HG03457 (cell line): ENCODE data around the gene CEP112.
"Not testable (repeated sequence)": the region's sequence is repeated elsewhere in the genome, so short reads cannot be mapped to it uniquely, and the experiment has no call there.

Experiments used
- ATAC-seq: cut with Tn5 transposase; IDR thresholded peaks from one replicate; pipeline ENCODE4 v1.9.1; 2021; ENCODE audit warnings: moderate number of reproducible peaks; ENCODE audit not compliant: unreplicated experiment

CEP112 gene

DNA sequence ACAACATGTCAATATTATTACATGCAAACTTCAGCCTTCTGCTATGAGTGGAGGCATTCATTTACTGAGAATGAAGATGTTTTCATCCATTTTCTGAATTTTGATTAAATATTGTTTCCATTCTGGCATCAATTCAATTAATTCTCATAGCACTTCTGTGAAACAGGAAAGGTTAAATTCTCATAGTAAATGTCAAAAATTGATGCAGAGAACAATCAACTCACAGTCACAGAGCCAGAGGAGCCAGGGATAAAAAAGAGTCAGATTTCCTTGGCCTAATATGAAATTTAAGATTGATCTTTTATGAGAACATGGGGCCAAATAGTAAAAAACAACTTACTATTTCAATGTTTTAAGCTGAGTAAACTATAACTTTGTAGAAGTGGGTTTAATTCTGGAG, 446.7 kb downstream of the CEP112 start:
- ATAC-seq: no peak

DNA sequence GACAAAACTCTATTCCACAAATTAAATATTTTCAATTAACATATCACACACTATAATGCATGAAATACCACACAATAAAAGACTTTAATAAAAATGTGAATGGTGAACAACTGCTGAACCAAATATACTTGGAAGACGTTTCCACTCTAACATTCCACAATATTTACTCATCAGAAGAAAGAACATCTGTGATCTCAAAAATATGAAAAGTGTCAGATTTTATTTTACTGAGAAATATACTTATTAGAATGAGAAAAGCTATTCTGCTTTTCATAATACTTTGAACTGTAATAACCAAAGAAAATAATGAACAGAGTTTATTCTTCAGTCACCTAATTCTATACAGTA, 448.7 kb downstream of the CEP112 start:
- no peak for ATAC-seq

DNA sequence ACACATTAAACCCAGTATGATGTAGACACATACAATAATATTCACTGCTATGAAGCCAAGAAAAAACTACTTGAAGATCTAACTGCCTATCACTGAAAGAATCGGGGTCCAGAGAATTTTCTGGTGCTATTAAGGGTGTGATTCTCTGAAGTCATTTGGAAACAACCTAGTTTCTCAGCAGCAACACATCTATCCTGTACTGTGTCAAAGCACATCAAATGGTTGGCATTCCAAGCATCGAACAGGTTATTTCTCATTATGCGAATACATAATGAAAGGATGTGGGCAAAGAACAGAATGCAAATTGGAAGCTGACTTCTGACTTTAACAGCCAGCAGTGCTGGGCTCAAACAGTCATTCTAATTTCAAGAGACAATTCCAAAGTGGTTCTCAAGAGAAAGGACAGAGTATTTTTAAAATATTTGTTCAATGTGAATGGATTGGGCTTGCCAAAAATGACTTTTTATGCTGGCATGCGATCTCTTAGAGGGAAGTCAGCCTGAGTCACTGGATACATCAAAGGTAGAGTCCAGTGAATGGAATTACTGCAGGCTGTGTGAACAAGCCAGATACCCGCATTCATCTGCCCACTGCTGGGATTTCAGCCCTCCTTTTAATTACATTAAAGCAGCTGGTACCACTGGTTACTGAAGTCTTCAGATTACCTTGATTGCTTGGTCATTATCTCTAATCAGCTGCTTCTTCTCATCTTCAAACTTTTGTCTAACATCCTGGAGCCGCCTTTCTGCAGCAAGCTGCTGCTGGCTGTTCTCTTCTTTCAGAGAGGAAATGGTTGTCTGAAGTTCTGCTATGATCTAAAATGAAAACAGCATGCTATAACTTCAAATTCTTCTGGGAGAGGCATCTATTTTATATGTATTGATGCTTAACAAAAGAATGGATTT, 449.3 kb downstream of the CEP112 start:
- no peak for ATAC-seq

DNA sequence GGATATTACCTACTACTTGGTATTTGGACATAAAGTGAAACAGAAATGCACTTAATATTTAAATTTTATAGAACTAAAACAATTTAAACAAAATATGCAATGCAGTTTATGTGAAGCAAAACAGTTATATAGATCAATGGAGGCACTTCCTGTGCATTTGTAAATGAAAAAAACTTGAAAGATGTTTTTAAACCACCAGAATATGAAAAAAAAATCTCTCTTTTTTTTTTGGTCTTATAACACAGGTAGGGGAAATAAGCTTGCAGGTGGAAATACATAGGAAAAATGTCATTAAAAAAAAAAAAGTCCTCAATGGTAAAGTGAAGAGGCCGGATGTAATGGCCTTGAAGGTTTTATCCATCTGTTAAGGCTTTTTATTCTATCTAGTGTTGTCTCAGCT, 450.2 kb downstream of the CEP112 start:
- no peak for ATAC-seq

DNA sequence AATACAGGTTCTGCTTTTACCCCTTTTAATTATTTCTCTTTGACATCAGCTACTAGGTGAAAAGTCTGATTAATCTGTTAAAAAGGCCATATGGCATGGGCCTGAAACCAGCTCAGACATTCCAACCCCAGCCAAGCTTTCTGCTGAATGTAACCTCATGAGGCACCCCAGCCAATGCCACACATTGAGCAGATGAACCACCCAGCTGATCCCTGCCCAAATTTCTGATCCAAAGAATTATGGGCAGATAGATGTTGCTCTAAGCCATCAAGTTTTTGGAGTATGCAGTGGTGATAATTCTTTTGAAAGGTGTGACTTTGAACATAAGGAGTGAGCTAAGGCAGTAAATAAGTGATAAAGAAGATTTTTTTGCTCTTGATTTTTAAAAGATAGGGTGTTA, 452.9 kb downstream of the CEP112 start:
- ATAC-seq: no peak

DNA sequence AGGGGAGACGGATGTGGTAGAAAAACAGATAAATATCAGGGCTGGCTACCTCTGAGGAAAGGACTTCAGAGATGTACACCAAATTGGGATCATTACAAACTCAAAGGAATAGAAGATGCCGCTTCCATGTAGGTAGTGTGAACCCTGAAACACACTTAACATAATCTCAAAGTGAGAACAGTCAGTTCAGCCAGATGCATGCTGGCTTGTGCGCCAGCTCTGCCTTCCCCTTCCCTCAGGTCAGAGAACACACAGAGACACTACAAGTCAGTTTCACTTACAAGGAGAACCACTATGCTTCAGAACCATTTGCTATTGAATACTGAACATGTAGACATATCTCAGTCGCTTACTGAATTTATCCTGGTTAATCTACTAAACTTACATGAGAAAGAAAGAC, 454.5 kb downstream of the CEP112 start:
- ATAC-seq: no peak

DNA sequence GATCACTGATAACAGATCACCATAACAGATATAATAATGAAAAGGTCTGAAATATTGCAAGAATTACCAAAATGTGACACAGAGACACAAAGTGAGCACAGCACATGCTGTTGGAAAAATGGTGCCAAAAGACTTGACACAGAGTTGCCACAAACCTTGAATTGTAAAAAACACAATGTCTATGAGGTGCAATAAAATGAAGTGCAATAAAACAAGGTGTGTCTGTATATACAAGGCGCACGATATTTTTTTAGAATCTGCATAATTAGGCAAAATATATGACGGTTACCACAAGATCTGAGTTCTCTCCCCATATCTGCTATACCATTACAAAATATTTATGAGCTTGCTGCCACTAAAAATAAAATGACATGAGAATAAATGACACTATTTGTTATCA, 458.6 kb downstream of the CEP112 start:
- no peak for ATAC-seq

DNA sequence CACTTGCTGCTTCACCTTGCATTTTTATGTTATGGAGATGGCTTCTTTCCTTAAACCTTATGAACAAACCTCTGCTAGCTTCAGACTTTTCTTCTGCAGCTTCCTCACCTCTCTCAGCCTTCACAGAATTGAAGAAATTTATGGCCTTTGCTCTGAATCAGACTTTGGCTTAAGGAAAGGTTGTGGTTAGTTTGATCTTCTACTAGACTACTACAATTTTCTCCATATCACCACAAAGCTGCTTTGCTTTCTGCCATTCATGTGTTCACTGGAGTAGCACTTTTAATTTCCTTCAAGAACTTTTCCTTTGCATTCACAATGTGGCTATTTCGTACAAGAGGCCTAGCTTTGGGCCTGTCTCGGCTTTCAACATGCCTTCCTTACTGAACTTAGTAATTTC, 459.3 kb downstream of the CEP112 start:
- not testable (repeated sequence) for ATAC-seq

DNA sequence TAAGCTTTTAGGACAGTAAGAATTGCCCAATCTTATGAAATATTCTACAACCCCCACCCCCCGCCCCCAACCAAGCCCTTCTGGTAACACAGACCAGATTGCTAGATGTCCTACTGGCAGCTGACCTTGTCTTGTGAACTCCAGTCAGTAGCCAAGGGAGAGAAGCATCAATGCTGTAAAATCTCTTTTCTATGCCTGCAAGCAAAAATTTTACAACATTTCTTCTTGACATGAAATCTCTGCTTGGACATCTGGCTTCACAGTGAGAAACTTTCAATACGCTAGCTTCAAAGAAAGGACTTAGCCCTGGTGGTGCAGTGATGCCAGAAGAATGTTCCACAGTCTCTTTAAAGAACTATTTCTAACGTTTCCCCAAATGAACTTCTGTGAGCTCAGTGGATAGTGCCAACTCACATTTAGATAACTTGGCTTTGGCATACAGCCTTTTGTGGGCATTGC, 461.2 kb downstream of the CEP112 start:
- ATAC-seq: no peak

DNA sequence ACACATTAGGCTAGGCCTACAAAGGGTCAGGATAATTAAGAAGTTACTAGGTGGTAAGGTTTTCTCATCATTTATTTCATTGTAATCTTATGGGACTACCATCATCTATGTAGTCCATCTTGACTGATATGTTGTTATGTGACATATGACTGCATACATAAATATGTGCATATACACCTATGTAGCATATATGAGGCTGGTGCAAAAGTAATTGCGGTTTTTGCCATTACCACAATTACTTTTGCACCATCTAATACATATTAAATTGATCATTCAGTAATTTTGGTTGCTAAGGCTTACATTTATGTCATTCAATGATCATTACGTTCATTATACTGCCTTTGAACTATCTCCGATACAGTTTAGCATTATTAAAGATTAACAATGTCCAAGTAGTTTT, 462.7 kb downstream of the CEP112 start:
- ATAC-seq: no peak

DNA sequence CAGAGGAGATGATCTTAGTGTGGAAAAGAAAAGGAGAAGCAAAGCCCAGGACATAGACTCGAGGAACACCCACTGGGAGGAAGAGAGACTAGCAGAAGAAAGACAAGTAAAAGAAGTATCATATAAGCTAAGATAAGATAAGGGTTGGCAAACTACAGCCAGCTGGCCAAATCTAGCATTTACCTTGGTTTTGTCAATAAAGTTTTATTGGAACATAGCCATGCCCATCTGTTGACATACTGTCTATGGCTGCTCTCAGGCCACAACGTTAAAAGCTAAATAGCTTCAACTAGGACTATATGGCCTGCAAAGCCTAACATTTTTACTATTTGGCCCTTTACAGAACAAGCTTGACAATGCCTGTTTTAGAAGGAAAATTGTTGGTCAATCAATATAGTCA, 464.1 kb downstream of the CEP112 start:
- no peak for ATAC-seq

DNA sequence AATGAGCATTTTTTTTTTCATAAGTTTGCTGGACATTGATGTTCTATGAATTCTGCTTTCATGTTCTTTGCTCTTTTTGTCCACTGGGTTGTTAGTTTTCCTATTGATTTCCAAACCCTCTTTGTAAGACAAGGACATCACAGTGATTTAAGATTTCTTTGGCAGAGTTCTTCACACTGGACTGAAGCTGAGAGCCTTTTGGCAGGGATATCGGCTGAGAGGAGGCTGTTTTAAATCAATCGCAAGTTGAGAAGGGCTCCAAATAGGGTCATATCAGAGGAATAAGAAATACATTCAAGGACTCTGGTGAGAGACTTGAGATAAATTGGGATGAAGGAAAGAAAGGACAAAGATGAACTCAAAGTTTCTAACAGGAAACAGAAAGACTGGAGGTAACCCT, 464.7 kb downstream of the CEP112 start:
- no peak for ATAC-seq

DNA sequence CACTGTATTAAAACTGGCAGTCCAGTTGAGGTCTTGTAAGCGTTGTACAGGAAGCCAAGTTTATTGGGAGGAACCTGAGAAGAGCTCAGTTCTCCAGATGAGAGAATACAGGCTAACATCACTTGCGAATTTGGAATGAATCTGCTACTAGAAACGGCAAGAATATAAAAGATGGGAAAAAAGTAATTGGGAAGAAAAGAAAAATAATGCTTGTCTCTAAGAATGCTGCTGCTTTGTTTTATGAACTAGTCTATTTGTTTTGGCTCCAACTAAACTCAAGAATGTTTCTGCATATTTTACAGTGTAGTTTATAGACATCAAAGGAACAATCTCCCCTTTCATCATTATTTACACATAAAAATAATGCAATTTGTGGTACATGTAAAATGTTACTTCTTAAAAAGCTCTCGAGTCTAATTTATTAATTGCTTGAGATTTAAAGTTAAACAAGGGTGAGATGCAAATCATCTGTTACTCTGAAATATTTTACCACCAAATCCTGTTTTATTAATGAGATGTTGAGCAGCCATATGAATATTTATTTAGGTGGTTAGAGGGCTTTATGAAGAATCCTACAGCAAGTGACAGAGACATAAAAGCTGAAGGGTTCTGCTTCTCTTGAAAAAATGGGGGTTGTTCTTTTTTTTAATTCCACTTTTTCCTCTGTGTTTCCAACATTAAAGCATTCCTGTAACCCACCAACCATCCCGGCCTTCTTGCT, 468.3 kb downstream of the CEP112 start:
- no peak for ATAC-seq

DNA sequence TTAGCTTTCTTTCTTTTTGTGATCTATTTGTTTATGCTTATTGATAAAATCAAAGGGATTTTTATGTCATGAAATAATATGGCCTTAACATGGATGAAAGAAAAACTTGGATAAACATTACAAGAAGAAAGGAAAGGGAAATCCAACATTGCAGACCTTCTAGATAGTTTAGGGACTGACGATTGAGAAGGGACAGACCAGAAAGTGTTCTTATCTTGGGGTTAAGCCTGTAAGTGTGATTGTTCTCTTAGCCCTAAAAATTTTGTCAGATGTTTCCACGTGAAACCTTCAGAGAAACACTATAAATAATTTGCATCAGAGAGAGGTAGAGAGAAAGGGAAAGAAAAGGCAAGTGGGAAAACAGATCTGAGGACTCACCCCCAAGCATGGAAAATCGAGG, 473.3 kb downstream of the CEP112 start:
- no peak for ATAC-seq

DNA sequence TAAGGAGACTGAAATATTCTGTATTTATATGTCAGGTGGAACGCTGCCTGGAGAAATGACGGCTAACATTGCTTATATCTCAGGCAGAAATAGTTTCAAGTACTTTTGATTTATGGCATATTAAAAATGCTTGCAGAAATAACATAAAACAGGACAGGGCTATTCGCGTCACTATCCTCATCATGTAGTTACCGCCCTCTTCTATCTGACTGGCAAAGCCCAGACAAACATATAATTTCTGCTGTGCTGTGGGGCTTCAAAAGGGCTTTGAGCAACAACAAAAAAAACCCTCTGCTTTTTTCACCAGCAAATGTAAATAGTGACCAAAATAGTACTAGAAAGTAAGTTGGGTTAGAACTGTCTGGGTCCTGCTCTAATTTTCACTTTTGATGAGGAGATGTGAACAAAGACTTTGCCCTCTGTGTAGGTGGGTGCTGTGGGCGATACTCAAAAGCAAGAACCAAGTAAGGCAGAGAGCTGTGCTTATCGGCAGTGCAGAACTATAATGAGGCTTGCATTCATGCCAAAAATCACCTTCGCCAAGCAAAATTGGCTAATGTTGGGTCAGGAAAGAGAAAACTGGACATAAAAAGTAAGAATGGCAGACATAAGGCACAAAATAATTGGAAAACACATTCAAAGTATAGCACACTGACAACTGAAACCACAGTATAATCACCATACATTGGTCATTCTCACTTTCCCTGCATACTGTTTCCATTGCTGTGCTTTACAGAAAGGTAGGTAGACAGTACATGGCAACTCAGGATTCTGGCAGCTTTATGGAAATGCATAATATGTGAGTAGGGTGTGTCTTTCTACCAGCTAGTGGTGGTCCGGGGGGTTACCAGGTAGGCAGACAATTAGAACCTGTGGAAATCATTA, 479.3 kb downstream of the CEP112 start:
- no peak for ATAC-seq

DNA sequence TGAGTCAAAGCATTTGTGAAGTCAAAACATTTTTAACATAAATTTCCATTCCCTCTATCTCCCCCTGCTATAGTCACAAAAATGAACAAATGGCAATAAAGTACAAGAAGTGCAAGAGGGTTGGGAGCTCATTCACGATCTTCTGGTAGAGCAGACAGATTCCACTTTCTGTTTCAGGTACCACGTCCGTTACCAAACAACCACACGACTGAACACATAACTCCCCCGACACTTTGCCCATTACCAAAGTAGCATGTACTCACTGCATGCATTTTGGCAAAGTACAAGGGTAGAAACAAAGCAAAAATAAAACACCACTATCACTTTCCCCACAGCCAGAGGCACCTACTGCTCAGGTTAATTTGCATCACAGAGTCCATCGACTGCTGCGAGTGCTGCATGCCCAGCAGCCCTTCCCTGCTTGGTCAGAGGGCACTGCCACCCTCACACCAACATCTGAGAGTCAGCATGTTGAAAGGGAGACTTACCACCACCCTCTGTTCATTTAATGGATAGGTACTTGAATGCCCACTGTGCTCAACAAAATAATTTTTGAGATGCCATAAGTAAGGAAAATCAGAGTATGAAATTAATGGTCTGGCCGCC, 480.2 kb downstream of the CEP112 start:
- ATAC-seq: no peak

DNA sequence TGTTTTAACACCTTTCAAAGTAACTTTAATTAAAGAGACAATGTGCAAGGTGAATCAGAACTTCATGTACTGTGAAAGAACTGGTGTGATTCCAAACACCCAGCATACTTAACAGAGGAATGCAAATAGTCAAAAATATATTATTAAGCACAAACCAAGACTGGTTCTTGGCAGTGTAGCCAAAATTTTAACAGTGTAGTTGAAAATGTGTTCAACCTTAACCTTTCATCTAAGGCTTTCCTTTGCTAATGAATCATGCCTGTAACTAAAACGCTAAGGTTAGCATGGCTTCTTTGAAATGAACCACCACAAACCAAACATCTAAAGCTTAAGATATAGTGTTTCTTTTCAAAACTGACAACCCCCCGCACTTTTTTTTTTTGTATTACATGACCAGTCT, 484.2 kb downstream of the CEP112 start:
- no peak for ATAC-seq

DNA sequence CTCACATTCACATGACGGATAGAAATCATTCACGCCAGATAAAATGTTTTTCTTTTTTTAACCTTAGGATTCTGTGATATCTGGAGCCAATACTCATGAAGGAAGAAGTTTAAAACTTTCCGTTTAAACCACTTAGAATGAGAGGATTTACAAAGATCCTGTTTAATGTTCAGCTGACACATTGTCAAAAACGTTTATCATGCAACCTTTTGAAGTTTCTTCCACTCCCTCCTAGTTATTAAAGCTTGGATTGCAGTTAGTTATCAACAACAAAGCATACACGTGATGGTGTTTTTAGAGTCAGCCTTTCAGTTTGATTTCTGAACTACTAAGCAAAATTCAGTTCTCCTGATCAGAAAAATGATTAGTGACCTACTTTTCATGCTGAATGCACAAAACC, 487.2 kb downstream of the CEP112 start:
- no peak for ATAC-seq

DNA sequence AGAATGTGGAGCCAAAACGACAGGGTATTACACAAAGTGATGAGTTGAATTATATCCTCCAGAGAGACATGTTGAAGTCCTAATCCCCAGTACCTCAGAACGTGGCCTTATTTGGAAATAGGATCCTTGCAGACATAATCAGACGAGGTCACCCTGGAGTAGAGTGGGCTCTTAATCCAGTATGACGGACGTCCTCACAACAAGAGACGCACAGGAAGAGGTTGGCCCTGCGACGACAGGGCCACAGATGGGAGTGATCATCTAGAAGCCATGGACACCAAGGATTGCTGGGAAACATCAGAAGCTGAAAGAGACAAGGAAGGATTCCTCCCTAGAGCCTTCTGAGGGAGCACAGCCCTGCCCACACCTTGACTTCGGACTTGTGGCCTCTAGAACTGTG, 488.0 kb downstream of the CEP112 start:
- ATAC-seq: no peak

DNA sequence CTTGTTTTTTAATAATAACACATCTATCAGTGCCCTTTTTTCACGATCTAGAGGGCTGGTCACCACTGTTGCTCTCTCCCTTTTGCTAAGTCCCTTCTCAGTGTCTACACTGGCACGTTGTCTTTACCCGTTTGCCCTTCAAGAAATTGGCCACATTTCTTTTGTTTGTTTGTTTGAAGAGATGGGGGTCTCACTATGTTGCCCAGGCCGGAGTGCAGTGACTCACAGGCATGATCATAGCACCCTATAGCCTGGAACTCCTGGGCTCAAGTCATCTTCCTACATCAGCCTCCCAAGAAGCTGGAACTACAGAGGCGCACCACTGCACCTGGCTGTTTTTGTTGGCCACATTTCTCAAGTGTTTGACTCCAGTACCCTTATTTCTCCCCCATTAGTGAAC, 492.5 kb downstream of the CEP112 start:
- ATAC-seq: no peak
